Measurements from ENCODE around the gene PLXNA2.

Gene PLXNA2

GRCh38 chr1:208209896-208210589, 34.1 kb downstream of the PLXNA2 start:
- TF ChIP-seq CTCF (IDR thresholded peaks at IDR 0.05; ENCODE audit: insufficient read depth, missing control alignments): no peak
- no peak for DNase-seq (ENCODE audit: insufficient read length, low spot score)
- no peak for FAIRE-seq

GRCh38 chr1:208209286-208209685, 34.9 kb downstream of the PLXNA2 start:
- DNase-seq (ENCODE audit: insufficient read length, low spot score) (no peak), FAIRE-seq (no peak)
- no peak for TF ChIP-seq CTCF (IDR thresholded peaks at IDR 0.05; ENCODE audit: insufficient read depth, missing control alignments)

DNA sequence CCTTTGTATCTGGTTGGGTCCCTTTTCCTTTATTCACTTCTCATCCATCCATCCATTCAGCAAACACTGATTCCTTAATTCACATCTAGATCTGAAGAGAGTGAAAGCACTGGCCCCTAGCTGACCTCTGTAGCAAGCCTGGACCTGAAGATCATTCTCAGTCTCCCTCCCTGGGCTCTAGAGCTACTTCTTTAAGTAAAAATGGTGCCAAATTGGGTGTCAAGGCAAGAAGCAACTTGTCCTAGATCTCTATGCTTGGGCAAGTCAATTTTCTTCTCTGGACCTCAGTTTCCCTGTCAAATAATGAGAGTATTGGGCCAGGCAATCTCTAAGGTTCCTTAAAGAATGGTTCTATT, 36.1 kb downstream of the PLXNA2 start:
- TF ChIP-seq CTCF (IDR thresholded peaks at IDR 0.05; ENCODE audit: insufficient read depth, missing control alignments): no peak
- no peak for DNase-seq (ENCODE audit: insufficient read length, low spot score)
- FAIRE-seq: no peak

DNA sequence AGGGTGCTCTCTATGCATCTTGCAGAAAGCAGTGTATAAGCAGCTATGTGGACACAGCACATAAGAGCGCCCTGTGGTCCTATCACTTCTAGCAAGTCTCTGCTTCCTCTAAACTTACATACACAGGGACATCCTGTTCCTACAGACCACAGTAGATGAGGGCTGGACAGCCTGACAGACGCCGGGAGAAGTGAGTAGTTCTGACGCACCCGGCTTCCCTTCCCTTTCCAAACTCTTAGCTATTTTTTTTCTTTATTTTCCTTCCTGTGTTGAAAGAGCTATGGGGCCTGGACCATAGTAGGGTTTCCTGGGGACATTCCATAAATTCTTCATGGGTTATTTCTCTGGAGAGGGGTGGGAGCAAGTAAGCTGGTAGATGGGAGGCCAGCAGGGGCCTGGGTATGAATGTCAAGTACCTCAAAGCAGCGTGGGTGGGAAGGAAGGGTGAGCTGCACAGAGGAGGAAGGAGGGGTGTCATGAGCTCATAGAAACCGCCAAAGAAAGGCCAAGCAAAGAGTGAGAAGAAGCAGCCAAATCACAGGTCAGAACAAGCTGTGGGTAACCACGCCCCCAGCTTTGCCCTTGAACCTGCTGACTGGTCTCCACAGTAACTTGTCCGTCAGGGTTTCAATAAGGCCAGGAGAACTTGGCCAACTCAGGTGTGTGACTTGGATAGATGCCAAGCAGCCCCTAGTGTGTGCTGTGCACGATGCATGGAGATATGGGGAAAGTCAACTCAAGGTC, 36.6 kb downstream of the PLXNA2 start:
- FAIRE-seq: no peak
- DNase-seq (ENCODE audit: insufficient read length, low spot score): no peak
- TF ChIP-seq CTCF (IDR thresholded peaks at IDR 0.05; ENCODE audit: insufficient read depth, missing control alignments): no peak

- FAIRE-seq (no peak), DNase-seq (ENCODE audit: insufficient read length, low spot score) (no peak)
- TF ChIP-seq CTCF (IDR thresholded peaks at IDR 0.05; ENCODE audit: insufficient read depth, missing control alignments): no peak
Measured at GRCh38 chr1:208206092-208206698, 38.0 kb downstream of the PLXNA2 start.

GRCh38 chr1:208205216-208206013, 38.8 kb downstream of the PLXNA2 start:
- FAIRE-seq (no peak), DNase-seq (ENCODE audit: insufficient read length, low spot score) (no peak)
- TF ChIP-seq CTCF (IDR thresholded peaks at IDR 0.05; ENCODE audit: insufficient read depth, missing control alignments): no peak
